Esophagus squamous epithelium (tissue), 4 donors: ENCODE measurements around the gene CASK.

Experiments
- CTCF ChIP-seq, 6 experiments: fragments of 450-650 bp in 4 of 6; fragments of 200-600 bp in 2 of 6; sonication (generic) in 2 of 6; IDR thresholded peaks; one replicate each; pipeline ENCODE4 v1.5.1; 2016 to 2019; ENCODE audit warnings: antibody characterized with exemption in 6 of 6, mild to moderate bottlenecking in 4 of 6, moderate library complexity in 4 of 6
- POLR2A ChIP-seq, 4 donors: fragments of 450-650 bp; IDR thresholded peaks; one replicate each; pipeline ENCODE4 v1.6.1; 2017; ENCODE audit warnings: antibody characterized with exemption in 4 of 4, mild to moderate bottlenecking in 4 of 4, moderate library complexity in 3 of 4

- TF ChIP-seq CTCF (IDR thresholded peaks at IDR 0.05) = no peak
- no peak for TF ChIP-seq POLR2A (IDR thresholded peaks at IDR 0.05)
These were observed 302.1 kb downstream of the CASK start for GRCh38 chrX:41621222-41621723.
